HG03469 (cell line): ENCODE measurements around the gene MYH16.
"Not testable (repeated sequence)": the region's sequence is repeated elsewhere in the genome, so short reads cannot be mapped to it uniquely, and the experiment has no call there.

ENCODE experiments used
- ATAC-seq: cut with Tn5 transposase; IDR thresholded peaks from one replicate; pipeline ENCODE4 v1.9.1; 2021; ENCODE audit warnings: mild to moderate bottlenecking, moderate library complexity, moderate number of reproducible peaks; ENCODE audit not compliant: unreplicated experiment

The MYH16 gene

DNA sequence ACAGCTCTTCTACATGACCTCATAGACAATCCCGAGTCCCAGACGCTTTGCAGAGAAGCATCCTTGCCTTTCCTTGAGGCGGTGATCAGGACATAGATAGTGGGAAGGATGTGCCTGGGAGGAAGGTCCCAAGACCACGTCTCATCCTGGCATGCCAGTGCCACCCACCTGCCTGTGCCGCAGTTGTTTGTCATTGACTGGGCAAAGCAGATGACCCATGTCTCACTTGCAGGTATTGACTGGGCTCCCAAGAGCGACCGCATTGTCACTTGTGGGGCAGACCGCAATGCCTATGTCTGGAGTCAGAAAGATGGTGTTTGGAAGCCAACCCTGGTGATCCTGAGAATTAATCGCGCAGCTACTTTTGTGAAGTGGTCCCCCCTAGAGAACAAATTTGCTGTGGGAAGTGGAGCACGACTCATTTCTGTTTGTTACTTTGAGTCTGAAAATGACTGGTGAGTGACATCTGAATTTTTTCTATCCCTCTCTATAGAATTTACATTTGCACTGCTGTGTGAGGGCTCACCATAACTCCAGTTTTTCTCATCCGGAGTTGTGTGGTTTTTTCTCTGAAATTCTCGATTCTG lies 71.5 kb downstream of the MYH16 start:
- ATAC-seq, result no peak

DNA sequence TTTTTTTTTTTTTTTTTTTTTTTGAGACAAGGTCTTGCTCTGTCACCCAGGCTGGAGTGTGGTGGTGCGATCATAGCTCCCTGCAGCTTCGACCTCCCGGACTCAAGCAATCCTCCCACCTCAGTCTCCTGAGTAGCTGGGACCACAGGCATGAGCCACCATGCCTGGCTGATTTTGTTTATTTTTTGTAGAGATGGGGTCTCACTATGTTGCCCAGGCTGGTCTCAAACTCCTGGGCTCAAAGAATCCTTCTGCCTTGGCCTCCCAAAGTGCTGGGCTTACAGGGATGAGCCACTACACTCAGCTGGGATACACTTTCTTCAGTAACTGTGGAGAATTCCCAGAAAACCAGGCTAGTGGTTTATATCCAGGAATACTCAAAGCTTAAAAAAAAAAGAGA lies 78.0 kb downstream of the MYH16 start:
- not testable (repeated sequence) for ATAC-seq

DNA sequence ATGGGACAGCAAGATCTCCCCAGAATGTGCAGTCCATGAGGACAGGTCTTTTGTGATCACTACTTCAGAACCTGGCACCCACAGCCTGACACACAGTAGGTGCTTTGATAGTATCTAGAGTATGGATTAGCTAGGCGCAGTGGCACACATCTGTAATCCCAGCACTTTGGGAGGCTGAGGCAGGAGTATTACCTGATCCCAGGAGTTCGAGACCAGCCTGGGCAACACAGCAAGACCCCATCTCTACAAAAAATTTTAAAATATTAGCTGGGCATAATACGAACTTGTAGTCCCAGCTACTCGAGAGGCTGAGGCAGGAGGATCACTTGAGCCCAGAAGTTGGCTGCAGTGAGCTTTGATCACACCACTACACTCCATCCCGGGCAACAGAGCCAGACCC lies 79.6 kb downstream of the MYH16 start:
- ATAC-seq, result no peak

DNA sequence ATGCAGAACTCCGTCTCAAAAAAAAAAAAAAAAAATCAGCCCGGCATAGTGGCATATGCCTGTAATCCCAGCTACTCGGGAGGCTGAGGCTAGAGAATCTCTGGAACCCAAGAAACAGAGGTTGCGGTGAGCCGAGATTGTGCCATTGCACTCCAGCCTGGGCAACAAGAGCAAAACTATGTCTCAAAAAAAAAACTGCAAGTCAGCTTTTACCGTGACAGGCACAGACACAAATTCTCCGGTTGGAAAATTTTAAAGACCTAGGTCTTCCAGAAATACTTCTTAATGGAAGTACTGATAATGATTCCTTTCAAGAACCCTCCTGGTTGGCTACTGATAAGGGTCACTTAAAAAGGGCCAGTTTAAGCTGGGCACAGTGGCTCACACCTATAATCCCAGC lies 82.5 kb downstream of the MYH16 start:
- no peak for ATAC-seq

DNA sequence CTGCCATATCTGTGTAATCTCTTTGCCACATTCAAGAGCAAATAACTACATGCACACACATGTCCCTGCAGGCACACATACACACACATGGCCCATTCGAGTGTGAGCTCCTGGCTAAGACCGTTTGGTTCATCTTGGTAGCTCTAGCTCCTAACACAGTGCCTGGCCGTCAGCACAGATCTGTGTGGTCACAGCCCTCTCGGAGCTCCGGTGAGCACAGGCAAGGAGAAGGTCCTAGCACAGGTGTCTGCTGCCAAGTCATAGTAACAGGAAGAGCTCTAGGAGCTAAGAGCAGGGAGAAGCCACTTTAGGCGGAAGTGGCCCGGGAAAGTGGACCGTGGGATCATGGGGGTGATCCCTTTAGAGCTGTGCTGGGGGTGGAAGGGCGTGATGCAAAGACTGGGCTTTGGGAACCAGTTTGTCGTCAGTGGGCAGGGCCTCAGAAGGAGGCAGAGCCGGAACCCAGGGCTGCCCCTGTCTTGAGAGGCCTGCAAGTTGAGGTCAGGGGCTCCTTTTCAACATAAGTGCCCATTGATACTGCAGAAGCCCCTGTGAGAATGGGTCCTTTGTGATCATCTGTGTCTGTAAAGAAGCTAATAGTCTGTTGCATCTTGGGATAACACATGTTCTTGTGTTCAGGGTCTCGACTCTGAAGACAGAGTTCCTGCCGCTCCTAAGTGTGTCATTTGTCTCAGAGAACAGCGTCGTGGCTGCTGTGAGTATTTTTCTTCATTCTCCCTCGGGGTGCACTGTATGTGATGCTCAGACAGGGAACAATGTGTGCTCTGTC lies 85.3 kb downstream of the MYH16 start:
- no peak for ATAC-seq

DNA sequence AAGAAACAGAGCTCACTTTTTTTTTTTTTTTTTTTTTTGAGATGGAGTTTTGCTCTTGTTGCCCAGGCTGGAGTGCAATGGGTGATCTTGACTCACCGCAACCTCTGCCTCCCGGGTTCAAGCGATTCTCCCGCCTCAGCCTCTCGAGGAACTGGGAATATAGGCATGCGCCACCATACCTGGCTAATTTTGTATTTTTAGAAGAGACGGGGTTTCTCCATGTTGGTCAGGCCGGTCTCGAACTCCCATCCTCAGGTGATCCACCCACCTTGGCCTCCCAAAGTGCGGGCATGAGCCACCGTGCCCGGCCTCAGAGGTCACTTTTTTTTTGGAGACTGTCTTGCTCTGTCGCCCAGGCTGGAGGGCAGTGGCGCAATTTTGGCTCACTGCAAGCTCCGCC lies 85.9 kb downstream of the MYH16 start:
- ATAC-seq, result not testable (repeated sequence)

DNA sequence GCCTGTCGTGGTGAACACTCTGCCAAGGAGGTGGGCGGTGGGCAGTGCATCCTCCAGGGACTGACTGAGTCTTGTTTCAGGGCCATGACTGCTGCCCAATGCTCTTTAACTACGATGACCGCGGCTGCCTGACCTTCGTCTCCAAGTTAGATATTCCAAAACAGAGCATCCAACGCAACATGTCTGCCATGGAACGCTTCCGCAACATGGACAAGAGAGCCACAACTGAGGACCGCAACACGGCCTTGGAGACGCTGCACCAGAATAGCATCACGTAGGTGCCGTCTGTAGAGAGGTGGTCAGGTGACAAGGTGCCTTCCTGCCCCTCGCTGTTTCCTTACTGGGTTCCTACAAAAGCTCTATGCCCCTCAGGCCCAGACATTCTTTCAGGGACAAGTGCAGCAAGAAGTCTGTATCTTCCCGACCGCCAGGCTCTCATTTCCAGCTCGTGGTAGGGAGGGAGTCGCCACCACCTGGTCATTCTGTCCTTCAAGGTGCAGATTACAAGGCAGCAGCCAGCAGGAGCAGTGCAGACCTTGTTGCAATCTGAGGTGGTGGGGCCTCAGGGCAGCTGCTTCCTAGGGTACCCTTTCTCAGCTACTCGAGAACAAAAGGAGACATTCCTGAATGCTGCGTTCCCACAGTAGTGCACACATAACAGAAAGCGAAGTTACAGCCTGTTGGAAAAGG lies 87.0 kb downstream of the MYH16 start:
- no peak for ATAC-seq
